HepG2 (cell line): Measurements from ENCODE around the gene TAMALIN. TPM values are rescaled to one million over a fixed set of nuclear protein-coding genes. Genes with fewer than 3 reads are reported as not detected.
"Not testable (repeated sequence)": the region's sequence is repeated elsewhere in the genome, so short reads cannot be mapped to it uniquely, and the experiment has no call there.

Source experiments
- ATAC-seq: fragments of 200-7000 bp; cut with Tn5 transposase; 3 replicates; pipeline ENCODE4 v1.9.1; 2020; ENCODE audit warnings: mild to moderate bottlenecking, moderate library complexity
- BruUV-seq: library from RNA; stranded (reverse); fragments of 400-500 nt; replicated peaks from 2 replicates; lab custom pipeline; 2021; lab: Mats Ljungman, UMichigan
- CTCF ChIA-PET: fragments of 300-600 bp; formaldehyde crosslinking; extraction: SDS; loops from one replicate; lab custom pipeline; 2021; ENCODE audit warnings: low total read pairs, inconsistent platforms, low intra/inter-chr PET ratio; lab: Yijun Ruan, JAX
- POLR2A ChIA-PET: fragments of 350-600 bp; sonication (Branson Sonifier 250); formaldehyde crosslinking; loops from one replicate; lab custom pipeline; 2020; ENCODE audit warnings: antibody characterized with exemption, inconsistent platforms; lab: Yijun Ruan, JAX
- DNase-seq: peaks from one replicate; pipeline ENCODE4 v3.0.0-alpha.2; 2015; ENCODE audit warnings: low spot score
- FAIRE-seq: peaks from 3 replicates; lab custom pipeline; 2011; peaks lifted over from hg19 to GRCh38; lab: Jason Lieb, UNC
- H2AFZ ChIP-seq: one replicate; pipeline ENCODE4 v1.6.1; 2011; ENCODE audit warnings: low read length, inconsistent platforms
- H3K27ac ChIP-seq: fragments of 300-600 bp; 3 replicates; pipeline ENCODE4 v1.8.0; 2011; ENCODE audit warnings: mixed run types, mild to moderate bottlenecking, mixed read lengths, low read length, inconsistent platforms; ENCODE audit not compliant: insufficient read depth; ENCODE audit errors: extremely low read length
- H3K27me3 ChIP-seq, 2 experiments: fragments of 200-600 bp in 1 of 2; 2 replicates in 1 of 2; 3 replicates in 1 of 2; pipeline versions ENCODE4 v1.6.0 to v1.8.0; 2011; ENCODE audit warnings: low read length in 2 of 2, mild to moderate bottlenecking in 2 of 2, moderate library complexity in 2 of 2, inconsistent platforms in 1 of 2; ENCODE audit not compliant: insufficient read depth in 2 of 2, control insufficient read depth in 1 of 2
- H3K36me3 ChIP-seq, 2 experiments: fragments of 200-600 bp in 1 of 2; replicated peaks in 1 of 2; 2 replicates in 1 of 2; 3 replicates in 1 of 2; pipeline versions ENCODE4 v1.5.1 to v1.8.0; 2011; ENCODE audit warnings: low read length in 2 of 2, inconsistent platforms in 1 of 2; ENCODE audit not compliant: insufficient read depth in 2 of 2, control insufficient read depth in 1 of 2
- H3K4me1 ChIP-seq: 2 replicates; pipeline ENCODE4 v1.5.1; 2012; ENCODE audit warnings: low read length, inconsistent platforms; ENCODE audit not compliant: insufficient read depth
- H3K4me2 ChIP-seq: 2 replicates; pipeline ENCODE4 v1.6.0; 2011; ENCODE audit warnings: low read depth, low read length, inconsistent platforms
- H3K4me3 ChIP-seq, 3 experiments: fragments of 200-600 bp in 1 of 3; sonication (generic), shearing (Covaris generic) in 1 of 3; replicated peaks in 1 of 3; 2 replicates each; pipeline ENCODE4 v1.5.1; 2011 to 2016; ENCODE audit warnings: low read length in 3 of 3, inconsistent platforms in 2 of 3, low read depth in 2 of 3, mild to moderate bottlenecking in 2 of 3, control low read depth in 1 of 3, mixed read lengths in 1 of 3; ENCODE audit not compliant: insufficient read depth in 1 of 3
- H3K79me2 ChIP-seq: one replicate; pipeline ENCODE4 v1.6.1; 2011; ENCODE audit warnings: low read length, inconsistent platforms; ENCODE audit not compliant: insufficient read depth
- H3K9ac ChIP-seq: 2 replicates; pipeline ENCODE4 v1.6.0; 2011; ENCODE audit warnings: mild to moderate bottlenecking, low read depth, low read length, inconsistent platforms; ENCODE audit not compliant: insufficient read depth
- H3K9me3 ChIP-seq: 2 replicates; pipeline ENCODE4 v1.5.1; 2012; ENCODE audit warnings: mild to moderate bottlenecking, low read length
- H4K20me1 ChIP-seq: 2 replicates; pipeline ENCODE4 v1.6.0; 2011; ENCODE audit warnings: inconsistent platforms, mild to moderate bottlenecking, low read length, moderate library complexity; ENCODE audit not compliant: insufficient read depth
- ARNTL ChIP-seq: sonication (generic); formaldehyde crosslinking; IDR thresholded peaks from 2 replicates; pipeline ENCODE4 v1.4.0; 2020; ENCODE audit warnings: mild to moderate bottlenecking, missing genetic modification reagents
- CEBPB ChIP-seq: IDR thresholded peaks from 2 replicates; pipeline ENCODE4 v1.6.1; 2011; ENCODE audit warnings: low read depth, low read length, improper control_type of control experiment, borderline replicate concordance
- CEBPG ChIP-seq: IDR thresholded peaks from 2 replicates; pipeline ENCODE4 v1.6.1; 2016
- GATA4 ChIP-seq: sonication (generic); IDR thresholded peaks from 2 replicates; pipeline ENCODE4 v1.6.1; 2016; ENCODE audit warnings: antibody characterized with exemption, low read depth, borderline replicate concordance
- HHEX ChIP-seq: IDR thresholded peaks from 2 replicates; pipeline ENCODE4 v1.6.1; 2016; ENCODE audit warnings: control low read depth
- HOXA3 ChIP-seq: sonication (generic); formaldehyde crosslinking; IDR thresholded peaks from 2 replicates; pipeline ENCODE4 v1.5.0; 2020; ENCODE audit warnings: missing genetic modification reagents
- MIXL1 ChIP-seq: IDR thresholded peaks from 2 replicates; pipeline ENCODE4 v1.6.1; 2016
- PRPF4 ChIP-seq: fragments of 200-400 bp; formaldehyde crosslinking; IDR thresholded peaks from 2 replicates; pipeline ENCODE4 v1.6.1; 2016; ENCODE audit warnings: low read length, low read depth; ENCODE audit not compliant: poor library complexity, severe bottlenecking
- REXO4 ChIP-seq: sonication (generic); formaldehyde crosslinking; IDR thresholded peaks from 2 replicates; pipeline ENCODE4 v1.8.0; 2022; ENCODE audit warnings: missing genetic modification reagents, mild to moderate bottlenecking, borderline replicate concordance
- WGBS: methylation state at CpG from one replicate; pipeline ENCODE4 v1.1.6; 2017; ENCODE audit warnings: low lambda C conversion rate; 5-methylcytosine and 5-hydroxymethylcytosine counted together
- in situ Hi-C: cut with HindIII; loops from 2 replicates; pipeline ENCODE4 v1.10.0; 2017; ENCODE audit warnings: low pct_unique_long_range_greater_than_20kb; ENCODE audit not compliant: extremely low pct_ligation_motif_present
- intact Hi-C: fragments of 100-400 bp; cut with micrococcal nuclease; formaldehyde crosslinking; loops from one replicate; pipeline ENCODE4 v1.10.0; 2022; ENCODE audit not compliant: unreplicated experiment
- polyA plus RNA-seq, 8 experiments: library from polyadenylated mRNA; depleted of rRNA in 3 of 8; stranded (reverse) in 7 of 8; unstranded in 1 of 8; fragments of >200 nt; fragmentation: Illumina TruSeq in 4 of 8; extraction: Trizol in 4 of 8; gene quantifications; 2 replicates each; pipeline versions ENCODE4 v1.2.1 to v1.2.3, GENCODE V29; 2011 to 2016; ENCODE audit warnings: low read depth in 4 of 8, missing spikeins in 1 of 8, mixed read lengths in 1 of 8; ENCODE audit not compliant: insufficient read depth in 1 of 8
- total RNA-seq, 5 experiments: library from RNA; depleted of rRNA; stranded (reverse); fragments of >200 nt; fragmentation: Illumina TruSeq; extraction: Trizol; gene quantifications; 2 replicates each; pipeline ENCODE4 v1.2.3, GENCODE V29; 2016; ENCODE audit warnings: low read depth in 1 of 5
- TF ChIP-seq, protein P1 (sequence below): sonication (generic); formaldehyde crosslinking; IDR thresholded peaks from 2 replicates; pipeline ENCODE4 v1.4.0; 2020; ENCODE audit warnings: missing genetic modification reagents, low read depth, mild to moderate bottlenecking, borderline replicate concordance

TAMALIN gene
- total and polyA plus RNA-seq, 2 of the 13 experiments (the other 11 are each of a cell fraction or from before 2014, with no cell fraction given): 2.9 to 10.9 TPM

DNA sequence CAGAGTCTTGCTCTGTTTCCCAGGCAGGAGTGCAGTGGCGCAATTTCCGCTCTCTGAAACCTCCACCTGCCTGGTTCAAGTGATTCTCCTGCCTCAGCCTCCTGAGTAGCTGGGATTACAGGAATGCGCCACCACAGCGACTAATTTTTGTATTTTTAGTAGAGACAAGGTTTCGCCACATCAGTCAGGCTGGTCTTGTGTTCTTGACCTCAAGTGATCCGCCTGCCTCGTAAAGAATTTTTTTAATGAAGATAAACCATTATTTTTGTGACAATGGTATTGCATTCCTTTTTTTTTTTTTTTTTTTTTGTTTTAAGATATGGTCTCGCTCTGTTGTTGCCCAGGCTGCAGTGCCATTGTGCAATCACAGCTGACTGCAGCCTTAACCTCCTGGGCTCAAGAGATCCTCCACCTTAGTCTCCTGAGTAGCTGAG is 29.4 kb upstream of the TAMALIN start (continued):
- TF ChIP-seq, protein P1, sequence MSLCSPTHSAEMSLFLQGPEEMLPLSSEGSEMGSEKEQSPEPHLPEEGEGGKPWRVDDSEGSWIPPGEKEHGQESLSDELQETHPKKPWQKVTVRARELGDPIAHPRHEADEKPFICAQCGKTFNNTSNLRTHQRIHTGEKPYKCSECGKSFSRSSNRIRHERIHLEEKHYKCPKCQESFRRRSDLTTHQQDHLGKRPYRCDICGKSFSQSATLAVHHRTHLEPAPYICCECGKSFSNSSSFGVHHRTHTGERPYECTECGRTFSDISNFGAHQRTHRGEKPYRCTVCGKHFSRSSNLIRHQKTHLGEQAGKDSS (CRISPR knock-in tag): peak; percentile 33; the same call in 1 of the 2 replicates
- TF ChIP-seq CEBPG (CRISPR knock-in tag) (peak; percentile 11; the same call in 1 of the 2 replicates), PRPF4 (peak; percentile 12), MIXL1 (CRISPR knock-in tag) (0 out of 2 replicates have a peak, but pooled peaks have one; percentile 1), REXO4 (CRISPR knock-in tag) (no peak), HOXA3 (CRISPR knock-in tag) (peak; percentile 6; the same call in 1 of the 2 replicates), ARNTL (CRISPR knock-in tag) (0 out of 2 replicates have a peak, but pooled peaks have one; percentile 21), GATA4 (no peak), CEBPB (peak; percentile 80), HHEX (CRISPR knock-in tag) (no peak)
- TF ChIP-seq, all 625 proteins: peak for 16

DNA sequence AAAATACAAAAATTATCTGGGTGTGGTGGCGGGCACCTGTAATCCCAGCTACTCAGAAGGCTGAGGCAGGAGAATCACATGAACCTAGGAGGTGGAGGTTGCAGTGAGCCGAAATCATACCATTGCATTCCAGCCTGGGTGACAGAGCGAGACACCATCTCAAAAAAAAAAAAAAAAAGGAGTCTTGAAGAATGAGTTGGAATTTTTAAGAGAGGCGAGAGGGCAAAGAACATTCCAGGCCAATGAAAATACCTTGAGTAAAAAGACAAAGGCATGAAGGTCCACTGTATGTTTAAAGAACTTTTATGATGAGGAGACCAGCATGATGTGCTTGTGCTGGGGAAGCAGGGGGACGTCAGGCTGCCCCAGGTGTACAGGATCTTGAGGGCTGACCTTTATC is 27.4 kb upstream of the TAMALIN start:
- Histone ChIP-seq H3K4me1 (peaks cover 41% of the 10 kb centered on the region), H3K36me3 (peaks cover 19 to 38% of the 10 kb centered on the region in 2 experiments)
- intact Hi-C loops, H3K9ac ChIP-seq, POLR2A ChIA-PET, H3K4me3 ChIP-seq, H4K20me1 ChIP-seq, BruUV-seq, FAIRE-seq, H3K27me3 ChIP-seq, H2AFZ ChIP-seq, H3K9me3 ChIP-seq, H3K79me2 ChIP-seq, in situ Hi-C loops, DNase-seq, H3K4me2 ChIP-seq, H3K27ac ChIP-seq, ATAC-seq: not testable (repeated sequence)
- CTCF ChIA-PET: interaction anchor here (2.2 to 2.5 kb wide), 2 partner anchors 53 to 84 kb away, joined by 16 to 36 read pairs; no protein-coding TSS in a partner anchor
- 94% methylated on average over 5 of the region's 5 CpGs for WGBS
